A673 (cell line): ENCODE results near the gene UNC13C. TPM values are rescaled to one million over a fixed set of nuclear protein-coding genes. Genes with fewer than 3 reads are reported as not detected.

Source experiments
- BruUV-seq: library from RNA; stranded (reverse); fragments of 400-500 nt; replicated peaks from 2 replicates; lab custom pipeline; 2021; lab: Mats Ljungman, UMichigan
- CTCF ChIA-PET: fragments of 300-600 bp; sonication (Branson Sonifier 250); formaldehyde crosslinking; loops from one replicate; lab custom pipeline; 2022; ENCODE audit warnings: antibody characterized with exemption; lab: Charles Lee
- POLR2A ChIA-PET: fragments of 300-600 bp; sonication (Branson Sonifier 250); formaldehyde crosslinking; loops from one replicate; lab custom pipeline; 2022; ENCODE audit warnings: antibody characterized with exemption; ENCODE audit not compliant: low non-redundant PET; lab: Charles Lee
- DNase-seq: peaks from one replicate; pipeline ENCODE4 v3.0.0-alpha.2; 2015; ENCODE audit warnings: low spot score
- H3K27ac ChIP-seq: fragments of 200-600 bp; sonication (generic); 2 replicates; pipeline ENCODE4 v1.5.1; 2016; ENCODE audit warnings: mixed run types, low read depth, mild to moderate bottlenecking, mixed read lengths, antibody characterized with exemption, low read length; ENCODE audit not compliant: poor library complexity, severe bottlenecking
- H3K27me3 ChIP-seq: fragments of 200-600 bp; sonication (generic); replicated peaks from 2 replicates; pipeline ENCODE4 v1.6.1; 2017; ENCODE audit warnings: mixed run types, low read depth, mild to moderate bottlenecking, mixed read lengths, antibody characterized with exemption, low read length; ENCODE audit not compliant: insufficient read depth, poor library complexity
- H3K36me3 ChIP-seq: fragments of 200-600 bp; sonication (generic); 2 replicates; pipeline ENCODE4 v1.6.1; 2016; ENCODE audit warnings: mixed run types, mild to moderate bottlenecking, mixed read lengths, antibody characterized with exemption, low read length; ENCODE audit not compliant: insufficient read depth, poor library complexity, severe bottlenecking
- H3K4me1 ChIP-seq: fragments of 200-600 bp; sonication (generic); 2 replicates; pipeline ENCODE4 v1.6.1; 2017; ENCODE audit warnings: mixed run types, mild to moderate bottlenecking, mixed read lengths, antibody characterized with exemption, low read length; ENCODE audit not compliant: insufficient read depth, poor library complexity, severe bottlenecking
- H3K4me3 ChIP-seq: fragments of 200-600 bp; sonication (generic); 2 replicates; pipeline ENCODE4 v1.5.1; 2016; ENCODE audit warnings: low read depth, mixed run types, mild to moderate bottlenecking, mixed read lengths, low read length; ENCODE audit not compliant: poor library complexity, severe bottlenecking
- H3K9me3 ChIP-seq: fragments of 200-600 bp; sonication (generic); 2 replicates; pipeline ENCODE4 v1.6.1; 2016; ENCODE audit warnings: mixed run types, low read depth, mild to moderate bottlenecking, mixed read lengths, antibody characterized with exemption, low read length; ENCODE audit not compliant: poor library complexity, severe bottlenecking
- EZH2 ChIP-seq: fragments of 200-600 bp; sonication (generic); IDR thresholded peaks from 2 replicates; pipeline ENCODE4 v1.6.1; 2017; ENCODE audit warnings: borderline replicate concordance, low read depth, mild to moderate bottlenecking, mixed read lengths, antibody characterized with exemption, low read length; ENCODE audit not compliant: poor library complexity, severe bottlenecking
- intact Hi-C: fragments of 100-400 bp; cut with micrococcal nuclease; formaldehyde crosslinking; loops from one replicate; pipeline ENCODE4 v1.10.0; 2022; ENCODE audit not compliant: unreplicated experiment
- total RNA-seq: library from RNA; stranded (reverse); gene quantifications from 2 replicates; pipeline ENCODE4 v1.2.3, GENCODE V29; 2021
- TF ChIP-seq, protein P1 (sequence below): fragments of 300-800, 200-600 bp; sonication (generic); conservative IDR thresholded peaks from 2 replicates; pipeline ENCODE4 v1.5.1; 2017; ENCODE audit warnings: low read depth, mild to moderate bottlenecking, antibody characterized with exemption, low read length, moderate library complexity, mixed read lengths

Gene UNC13C
- total RNA-seq, 1 experiment from 2014 or later: not detected

DNA sequence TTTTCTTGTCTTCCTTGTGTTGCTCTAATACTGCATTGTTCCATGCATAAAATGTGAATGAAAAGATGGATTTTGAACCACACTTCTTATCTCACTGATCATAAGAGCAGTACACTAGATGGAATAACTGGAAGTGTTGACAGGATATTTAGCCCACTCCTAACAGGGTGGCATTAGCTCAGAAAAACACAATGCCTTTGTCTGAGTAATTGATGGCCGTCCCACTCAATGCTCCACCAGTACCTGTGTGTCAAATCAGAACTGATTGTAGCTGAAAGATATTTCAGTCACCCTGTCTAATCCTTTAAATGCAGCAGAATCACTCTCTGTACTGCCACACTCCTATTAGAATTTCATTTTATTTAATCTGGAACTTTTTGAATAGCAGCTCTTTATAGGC lies 526.5 kb downstream of the UNC13C start:
- ChIA-PET CTCF (no interaction called here), POLR2A (interaction anchor here (0.7 kb wide), 1 partner anchor 141 kb away, joined by 3 read pairs; no protein-coding TSS in a partner anchor)
- Histone ChIP-seq H3K36me3 (no peaks in the 10 kb centered on the region), H3K4me3 (no peak overlapping the region), H3K27ac (no peak overlapping the region), H3K4me1 (no peaks in the 10 kb centered on the region), H3K9me3 (peaks cover 5% of the 10 kb centered on the region), H3K27me3 (no peaks in the 10 kb centered on the region)
- BruUV-seq: no TSS peak
- no peak for DNase-seq
- TF ChIP-seq EZH2: no peak
- intact Hi-C loops: no loop called here

DNA sequence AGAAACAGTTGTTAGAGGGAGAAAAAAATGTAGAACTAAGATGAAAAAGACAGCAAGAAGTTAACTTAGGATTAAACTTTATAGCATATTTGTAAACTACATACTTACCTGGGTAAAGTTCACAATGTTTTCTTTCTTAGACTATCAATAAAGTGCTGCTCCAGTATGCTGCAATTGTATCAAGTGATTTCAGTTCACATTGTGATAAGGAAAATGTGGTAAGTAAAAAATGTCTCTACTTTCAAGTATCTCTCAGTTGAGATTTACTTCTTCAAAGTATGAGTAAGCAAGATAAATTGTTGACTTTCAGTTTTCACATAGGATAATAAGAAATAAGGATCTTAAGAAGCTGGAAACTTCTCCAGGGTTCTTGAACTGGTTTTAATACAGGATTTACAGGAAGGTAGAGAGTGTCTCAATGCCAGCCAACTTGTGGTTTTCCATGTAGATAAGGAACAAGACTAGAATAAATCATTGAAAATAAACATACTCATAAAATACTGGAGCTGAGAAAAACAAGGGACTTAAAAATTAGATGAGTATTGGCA lies 528.8 kb downstream of the UNC13C start:
- Histone ChIP-seq H3K27me3 (no peaks in the 10 kb centered on the region), H3K27ac (no peak overlapping the region), H3K4me1 (no peaks in the 10 kb centered on the region), H3K4me3 (no peak overlapping the region), H3K9me3 (peaks cover 3% of the 10 kb centered on the region), H3K36me3 (no peaks in the 10 kb centered on the region)
- intact Hi-C loops: no loop called here
- ChIA-PET CTCF (no interaction called here), POLR2A (no interaction called here)
- DNase-seq: no peak
- BruUV-seq: no TSS peak
- TF ChIP-seq, protein P1, sequence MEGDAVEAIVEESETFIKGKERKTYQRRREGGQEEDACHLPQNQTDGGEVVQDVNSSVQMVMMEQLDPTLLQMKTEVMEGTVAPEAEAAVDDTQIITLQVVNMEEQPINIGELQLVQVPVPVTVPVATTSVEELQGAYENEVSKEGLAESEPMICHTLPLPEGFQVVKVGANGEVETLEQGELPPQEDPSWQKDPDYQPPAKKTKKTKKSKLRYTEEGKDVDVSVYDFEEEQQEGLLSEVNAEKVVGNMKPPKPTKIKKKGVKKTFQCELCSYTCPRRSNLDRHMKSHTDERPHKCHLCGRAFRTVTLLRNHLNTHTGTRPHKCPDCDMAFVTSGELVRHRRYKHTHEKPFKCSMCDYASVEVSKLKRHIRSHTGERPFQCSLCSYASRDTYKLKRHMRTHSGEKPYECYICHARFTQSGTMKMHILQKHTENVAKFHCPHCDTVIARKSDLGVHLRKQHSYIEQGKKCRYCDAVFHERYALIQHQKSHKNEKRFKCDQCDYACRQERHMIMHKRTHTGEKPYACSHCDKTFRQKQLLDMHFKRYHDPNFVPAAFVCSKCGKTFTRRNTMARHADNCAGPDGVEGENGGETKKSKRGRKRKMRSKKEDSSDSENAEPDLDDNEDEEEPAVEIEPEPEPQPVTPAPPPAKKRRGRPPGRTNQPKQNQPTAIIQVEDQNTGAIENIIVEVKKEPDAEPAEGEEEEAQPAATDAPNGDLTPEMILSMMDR: no peak
- TF ChIP-seq EZH2: no peak

DNA sequence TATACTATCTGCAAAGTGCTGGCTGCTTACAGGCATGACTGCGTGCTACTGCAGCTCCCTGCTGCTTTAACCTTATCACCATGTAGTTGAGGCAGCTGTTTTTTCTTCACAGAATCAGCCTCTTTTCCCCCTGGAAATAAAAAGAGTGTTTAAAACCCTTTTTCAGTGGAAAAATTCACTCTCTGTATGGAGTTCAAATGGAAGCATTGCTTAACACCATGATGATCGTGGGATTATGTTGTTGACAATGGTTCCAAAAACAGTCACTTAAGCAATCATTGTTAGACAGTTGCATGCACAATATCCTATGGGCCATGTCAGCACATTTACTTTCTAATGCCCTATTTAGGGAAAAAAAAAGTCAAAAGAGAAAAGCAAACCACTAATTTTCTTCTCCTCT lies 536.4 kb downstream of the UNC13C start:
- Histone ChIP-seq H3K27me3 (no peaks in the 10 kb centered on the region), H3K27ac (no peak overlapping the region), H3K4me3 (no peak overlapping the region), H3K4me1 (no peaks in the 10 kb centered on the region), H3K36me3 (no peaks in the 10 kb centered on the region), H3K9me3 (peaks cover 5% of the 10 kb centered on the region)
- no peak for DNase-seq
- BruUV-seq: no TSS peak
- POLR2A ChIA-PET: interaction anchor here (0.6 kb wide), 1 partner anchor 527 kb away, joined by 3 read pairs; no protein-coding TSS in a partner anchor
- intact Hi-C loops: no loop called here
- TF ChIP-seq, protein P1: no peak
- TF ChIP-seq EZH2: no peak
- CTCF ChIA-PET: no interaction called here
